IPS-11a (cell line): ENCODE measurements around the gene CDKN1A.
"Not testable (repeated sequence)": the region's sequence is repeated elsewhere in the genome, so short reads cannot be mapped to it uniquely, and the experiment has no call there.

Experiments
- H3K4me3 ChIP-seq: one replicate; pipeline ENCODE4 v1.5.1; 2013; ENCODE audit warnings: low read depth, low read length, control low read depth

CDKN1A gene

GRCh38 chr6:36694616-36695015 lies 16.1 kb downstream of the CDKN1A start:
- H3K4me3 ChIP-seq: no peak overlapping the region

GRCh38 chr6:36695414-36695813 lies 16.9 kb downstream of the CDKN1A start:
- no peak overlapping the region for H3K4me3 ChIP-seq

GRCh38 chr6:36697481-36697903 lies 19.0 kb downstream of the CDKN1A start, which contains the start of gene RAB44:
Gene RAB44 (plus strand): TSS chr6:36697826. CDS start chr6:36704236, 6,410 bp downstream.
- H3K4me3 ChIP-seq: no peak within 1 kb of the TSS

GRCh38 chr6:36698196-36698595 lies 19.7 kb downstream of the CDKN1A start:
- H3K4me3 ChIP-seq: no peak overlapping the region

- H3K4me3 ChIP-seq: no peak overlapping the region
These were observed 20.4 kb downstream of the CDKN1A start for GRCh38 chr6:36698871-36699271.

GRCh38 chr6:36699348-36699747 lies 20.8 kb downstream of the CDKN1A start:
- no peak overlapping the region for H3K4me3 ChIP-seq

GRCh38 chr6:36700071-36700812 lies 21.7 kb downstream of the CDKN1A start:
- H3K4me3 ChIP-seq: no peak overlapping the region

GRCh38 chr6:36700831-36701230 lies 22.3 kb downstream of the CDKN1A start:
- no peak overlapping the region for H3K4me3 ChIP-seq

GRCh38 chr6:36701401-36701991 lies 23.0 kb downstream of the CDKN1A start:
- no peak overlapping the region for H3K4me3 ChIP-seq

GRCh38 chr6:36702656-36703055 lies 24.1 kb downstream of the CDKN1A start:
- H3K4me3 ChIP-seq: no peak overlapping the region

GRCh38 chr6:36703081-36703606 lies 24.6 kb downstream of the CDKN1A start:
- no peak overlapping the region for H3K4me3 ChIP-seq

GRCh38 chr6:36703982-36704381 lies 25.5 kb downstream of the CDKN1A start:
- no peak overlapping the region for H3K4me3 ChIP-seq

GRCh38 chr6:36704961-36705577 lies 26.6 kb downstream of the CDKN1A start:
- not testable (repeated sequence) for H3K4me3 ChIP-seq

GRCh38 chr6:36706339-36706738 lies 27.8 kb downstream of the CDKN1A start:
- H3K4me3 ChIP-seq: no peak overlapping the region

GRCh38 chr6:36712816-36713215 lies 34.3 kb downstream of the CDKN1A start:
- no peak overlapping the region for H3K4me3 ChIP-seq

GRCh38 chr6:36713846-36714245 lies 35.3 kb downstream of the CDKN1A start:
- no peak overlapping the region for H3K4me3 ChIP-seq

GRCh38 chr6:36714511-36714910 lies 36.0 kb downstream of the CDKN1A start:
- no peak overlapping the region for H3K4me3 ChIP-seq

GRCh38 chr6:36715469-36715868 lies 37.0 kb downstream of the CDKN1A start:
- no peak overlapping the region for H3K4me3 ChIP-seq

GRCh38 chr6:36716476-36717093 lies 38.1 kb downstream of the CDKN1A start:
- no peak overlapping the region for H3K4me3 ChIP-seq

GRCh38 chr6:36717231-36717825 lies 38.8 kb downstream of the CDKN1A start:
- no peak overlapping the region for H3K4me3 ChIP-seq
